Esophagus muscularis mucosa (tissue), 4 donors: ENCODE measurements around the gene NAB1.

Experiments used
- EP300 ChIP-seq: sonication (generic); formaldehyde crosslinking; IDR thresholded peaks from one replicate; pipeline ENCODE4 v1.6.1; 2017; ENCODE audit warnings: antibody characterized with exemption
- POLR2A ChIP-seq: fragments of 450-650 bp; IDR thresholded peaks from one replicate; pipeline ENCODE4 v1.6.1; 2017; ENCODE audit warnings: antibody characterized with exemption, moderate library complexity, mild to moderate bottlenecking, low read depth
- POLR2AphosphoS5 ChIP-seq, 2 donors: sonication (generic); formaldehyde crosslinking; IDR thresholded peaks; one replicate each; pipeline ENCODE4 v1.6.1; 2017; ENCODE audit warnings: antibody characterized with exemption in 2 of 2
- TF ChIP-seq, protein P1 (sequence below), 3 experiments: fragments of 200-600 bp in 2 of 3; fragments of 450-650 bp in 1 of 3; sonication (generic) in 2 of 3; IDR thresholded peaks; one replicate each; pipeline ENCODE4 v1.5.1; 2017 to 2019; ENCODE audit warnings: antibody characterized with exemption in 3 of 3, mild to moderate bottlenecking in 2 of 3, moderate library complexity in 1 of 3

DNA sequence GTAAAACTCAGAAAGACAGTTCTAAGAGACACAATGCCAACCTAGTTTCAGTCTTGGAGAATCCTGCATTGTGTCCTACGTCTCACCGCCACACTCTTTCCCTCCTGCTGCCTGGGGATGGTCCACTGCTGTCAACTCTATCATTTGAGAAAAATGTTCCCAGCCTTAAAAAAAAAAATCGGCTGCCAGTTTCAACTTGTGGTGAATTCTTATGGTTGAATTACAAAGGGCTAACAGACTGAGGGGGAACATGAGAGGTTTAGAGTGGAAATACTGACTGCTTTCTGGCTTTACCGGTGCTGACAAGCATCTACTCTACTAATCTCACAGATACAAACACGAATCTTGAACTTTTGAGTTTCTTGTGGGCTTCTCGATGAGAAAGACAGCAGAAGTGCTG, 74.0 kb downstream of the NAB1 start:
- TF ChIP-seq EP300 (no peak), POLR2A (no peak), POLR2AphosphoS5 (IDR thresholded peaks at IDR 0.05) (no peak)
- TF ChIP-seq, protein P1, sequence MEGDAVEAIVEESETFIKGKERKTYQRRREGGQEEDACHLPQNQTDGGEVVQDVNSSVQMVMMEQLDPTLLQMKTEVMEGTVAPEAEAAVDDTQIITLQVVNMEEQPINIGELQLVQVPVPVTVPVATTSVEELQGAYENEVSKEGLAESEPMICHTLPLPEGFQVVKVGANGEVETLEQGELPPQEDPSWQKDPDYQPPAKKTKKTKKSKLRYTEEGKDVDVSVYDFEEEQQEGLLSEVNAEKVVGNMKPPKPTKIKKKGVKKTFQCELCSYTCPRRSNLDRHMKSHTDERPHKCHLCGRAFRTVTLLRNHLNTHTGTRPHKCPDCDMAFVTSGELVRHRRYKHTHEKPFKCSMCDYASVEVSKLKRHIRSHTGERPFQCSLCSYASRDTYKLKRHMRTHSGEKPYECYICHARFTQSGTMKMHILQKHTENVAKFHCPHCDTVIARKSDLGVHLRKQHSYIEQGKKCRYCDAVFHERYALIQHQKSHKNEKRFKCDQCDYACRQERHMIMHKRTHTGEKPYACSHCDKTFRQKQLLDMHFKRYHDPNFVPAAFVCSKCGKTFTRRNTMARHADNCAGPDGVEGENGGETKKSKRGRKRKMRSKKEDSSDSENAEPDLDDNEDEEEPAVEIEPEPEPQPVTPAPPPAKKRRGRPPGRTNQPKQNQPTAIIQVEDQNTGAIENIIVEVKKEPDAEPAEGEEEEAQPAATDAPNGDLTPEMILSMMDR (IDR thresholded peaks at IDR 0.05), result no peak
